Activated gamma-delta T cell treated with Interleukin-2 at 50 U/mL for 16 hours (primary cell): ENCODE results near the gene NBPF12.
"Not testable (repeated sequence)": the region's sequence is repeated elsewhere in the genome, so short reads cannot be mapped to it uniquely, and the experiment has no call there.

Source experiments
- DNase-seq: peaks from one replicate; pipeline ENCODE4 v3.0.0-alpha.2; 2020

NBPF12 gene

GRCh38 chr1:146987502-146987901 lies 49.4 kb downstream of the NBPF12 start:
- DNase-seq = not testable (repeated sequence)

- DNase-seq = not testable (repeated sequence)
These were observed 51.3 kb downstream of the NBPF12 start for GRCh38 chr1:146989455-146989854.

GRCh38 chr1:147008495-147008894 lies 70.4 kb downstream of the NBPF12 start:
- not testable (repeated sequence) for DNase-seq

- not testable (repeated sequence) for DNase-seq
These were observed 88.9 kb downstream of the NBPF12 start for GRCh38 chr1:147026975-147027374.

- DNase-seq = not testable (repeated sequence)
These were observed 92.0 kb downstream of the NBPF12 start for GRCh38 chr1:147030066-147030653.

GRCh38 chr1:147039916-147040315 lies 101.8 kb downstream of the NBPF12 start:
- no peak for DNase-seq

- DNase-seq = not testable (repeated sequence)
These were observed 104.8 kb downstream of the NBPF12 start for GRCh38 chr1:147042891-147043290.

GRCh38 chr1:147044511-147044910 lies 106.4 kb downstream of the NBPF12 start:
- DNase-seq = not testable (repeated sequence)
